ENCODE results near the gene HPSE. TPM values are rescaled to one million over a fixed set of nuclear protein-coding genes. Genes with fewer than 3 reads are reported as not detected.
"Not testable (repeated sequence)": the region's sequence is repeated elsewhere in the genome, so short reads cannot be mapped to it uniquely, and the experiment has no call there.

Gene HPSE
- total RNA-seq, 1 donor from 2014 or later, result 0.80 TPM

DNA sequence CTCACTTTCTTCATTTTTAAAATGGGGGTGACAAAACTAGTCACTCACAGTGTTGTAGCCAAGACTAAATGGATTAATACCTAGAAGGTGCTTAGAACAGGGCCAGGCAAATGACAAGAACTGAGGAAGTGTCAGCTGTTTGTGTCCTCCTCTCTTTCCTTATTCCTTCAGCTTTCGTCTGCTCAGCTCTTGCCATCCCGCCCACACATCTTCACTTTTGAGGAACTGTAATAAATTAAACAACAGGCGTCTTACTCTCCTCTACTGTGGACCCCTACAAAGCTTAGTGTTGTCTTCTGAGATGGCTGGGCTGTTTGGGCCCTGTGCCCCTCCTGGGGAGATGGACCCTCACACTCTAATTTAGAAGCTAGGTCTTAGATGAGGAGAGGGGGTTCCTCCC is 2.7 kb downstream of the HPSE start:
- Mint-ChIP-seq H3K4me3 (no peak overlapping the region), H3K27me3 (ENCODE audit: low read depth) (peaks cover 47% of the 10 kb centered on the region), H3K9me3 (no peaks in the 10 kb centered on the region), H3K36me3 (no peaks in the 10 kb centered on the region), H3K27ac (no peak overlapping the region), H3K4me1 (peaks cover 5% of the 10 kb centered on the region)
- TF ChIP-seq, protein P1, sequence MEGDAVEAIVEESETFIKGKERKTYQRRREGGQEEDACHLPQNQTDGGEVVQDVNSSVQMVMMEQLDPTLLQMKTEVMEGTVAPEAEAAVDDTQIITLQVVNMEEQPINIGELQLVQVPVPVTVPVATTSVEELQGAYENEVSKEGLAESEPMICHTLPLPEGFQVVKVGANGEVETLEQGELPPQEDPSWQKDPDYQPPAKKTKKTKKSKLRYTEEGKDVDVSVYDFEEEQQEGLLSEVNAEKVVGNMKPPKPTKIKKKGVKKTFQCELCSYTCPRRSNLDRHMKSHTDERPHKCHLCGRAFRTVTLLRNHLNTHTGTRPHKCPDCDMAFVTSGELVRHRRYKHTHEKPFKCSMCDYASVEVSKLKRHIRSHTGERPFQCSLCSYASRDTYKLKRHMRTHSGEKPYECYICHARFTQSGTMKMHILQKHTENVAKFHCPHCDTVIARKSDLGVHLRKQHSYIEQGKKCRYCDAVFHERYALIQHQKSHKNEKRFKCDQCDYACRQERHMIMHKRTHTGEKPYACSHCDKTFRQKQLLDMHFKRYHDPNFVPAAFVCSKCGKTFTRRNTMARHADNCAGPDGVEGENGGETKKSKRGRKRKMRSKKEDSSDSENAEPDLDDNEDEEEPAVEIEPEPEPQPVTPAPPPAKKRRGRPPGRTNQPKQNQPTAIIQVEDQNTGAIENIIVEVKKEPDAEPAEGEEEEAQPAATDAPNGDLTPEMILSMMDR (IDR thresholded peaks at IDR 0.05; ENCODE audit: unreplicated experiment), result no peak
- no peak for DNase-seq (ENCODE audit: low spot score in 2 of 2, unreplicated experiment in 2 of 2)

DNA sequence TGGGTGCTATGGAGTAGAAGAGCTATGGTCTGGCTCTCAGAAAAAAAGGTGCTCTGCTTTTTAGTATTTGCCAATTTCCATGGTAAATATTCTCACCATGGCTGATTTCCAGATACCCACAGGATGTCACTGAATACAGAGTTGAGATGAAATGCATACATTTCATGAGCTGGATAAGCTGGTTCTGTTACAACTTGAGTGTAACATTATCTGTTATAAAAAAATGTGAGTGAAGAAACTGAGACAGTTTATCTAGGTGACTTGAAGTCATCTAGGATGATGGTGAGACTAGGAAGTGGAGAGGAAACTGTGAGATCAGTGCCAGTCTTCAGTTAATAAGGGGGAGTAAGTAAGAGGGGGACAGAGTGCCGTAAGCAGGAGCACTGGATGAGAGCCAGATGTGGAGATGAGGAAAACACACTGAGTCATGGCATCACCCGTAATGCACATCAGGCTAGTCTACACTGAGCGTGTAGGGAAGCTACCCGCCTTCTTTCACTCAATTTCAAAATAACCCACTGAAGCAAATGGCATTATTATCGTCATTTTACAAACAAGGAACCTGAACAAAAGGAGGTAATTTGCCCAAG is 5.0 kb downstream of the HPSE start:
- TF ChIP-seq, protein P1 (IDR thresholded peaks at IDR 0.05; ENCODE audit: unreplicated experiment), result no peak
- Mint-ChIP-seq H3K27ac (no peak overlapping the region), H3K4me3 (no peak overlapping the region), H3K9me3 (no peaks in the 10 kb centered on the region), H3K4me1 (peaks cover 3% of the 10 kb centered on the region), H3K36me3 (no peaks in the 10 kb centered on the region), H3K27me3 (ENCODE audit: low read depth) (peaks cover 25% of the 10 kb centered on the region)
- no peak for DNase-seq (ENCODE audit: low spot score in 2 of 2, unreplicated experiment in 2 of 2)

DNA sequence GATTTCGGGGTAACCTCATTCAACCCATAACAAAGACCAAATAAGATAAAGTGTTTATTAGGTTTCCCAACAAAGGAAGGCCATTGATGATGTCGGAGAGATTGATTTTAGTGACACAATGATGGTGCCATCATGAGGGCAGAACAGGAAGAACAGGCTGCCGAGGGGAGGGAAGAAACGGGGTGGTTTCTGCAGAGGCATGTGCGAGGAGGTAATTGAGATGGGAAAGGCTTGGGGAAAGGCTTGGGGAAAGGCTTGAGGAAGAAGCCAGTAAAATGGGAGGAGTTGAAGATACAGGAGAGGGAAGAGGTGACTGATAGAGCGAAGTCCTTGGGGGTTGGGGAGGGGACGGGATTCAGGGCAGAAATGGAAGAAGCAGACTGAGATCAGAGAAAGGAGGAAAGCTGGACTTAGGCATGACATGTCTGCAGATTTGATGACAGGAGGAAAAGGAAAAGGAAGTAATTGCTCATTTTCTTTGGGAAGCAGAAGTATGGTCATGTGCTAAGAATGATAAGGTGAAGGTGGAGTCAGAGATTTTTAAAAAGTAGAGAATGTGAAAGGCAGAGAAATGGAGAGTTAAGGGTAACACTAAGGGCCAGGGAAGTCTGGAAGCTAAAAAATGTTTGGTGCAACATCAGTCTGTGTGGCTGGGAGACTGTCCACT is 6.0 kb downstream of the HPSE start:
- no peaks in the 10 kb centered on the region for H3K36me3 Mint-ChIP-seq
- peaks cover 16% of the 10 kb centered on the region for H3K27me3 Mint-ChIP-seq (ENCODE audit: low read depth)

DNA sequence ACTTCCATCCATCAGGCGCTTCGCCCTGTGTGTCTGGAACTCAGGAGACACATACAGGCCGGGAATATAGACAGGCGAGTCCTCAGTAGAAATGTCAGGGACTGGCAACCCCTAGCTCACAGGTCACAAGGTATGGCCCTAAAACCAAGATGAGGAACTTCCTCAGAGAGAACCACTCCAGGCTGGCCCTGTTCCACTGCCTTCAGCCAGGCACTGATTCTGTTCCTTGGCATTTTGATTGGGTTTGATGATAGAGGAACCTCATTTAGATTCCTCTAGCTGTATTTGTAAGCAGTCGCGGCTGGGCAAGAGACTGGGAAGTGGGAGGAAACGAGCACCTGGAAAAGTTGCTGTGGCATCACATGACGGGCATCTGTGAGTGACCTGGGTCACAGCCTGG is 8.1 kb downstream of the HPSE start:
- Mint-ChIP-seq H3K9me3 (no peaks in the 10 kb centered on the region), H3K27me3 (ENCODE audit: low read depth) (no peaks in the 10 kb centered on the region)
- TF ChIP-seq, protein P1 (IDR thresholded peaks at IDR 0.05; ENCODE audit: unreplicated experiment), result no peak

More for the DNA sequence above, 6.0 kb downstream of the HPSE start:
- Mint-ChIP-seq H3K27ac (no peak overlapping the region), H3K4me1 (peaks cover 3% of the 10 kb centered on the region), H3K9me3 (no peaks in the 10 kb centered on the region), H3K4me3 (no peak overlapping the region)
- TF ChIP-seq, protein P1 (IDR thresholded peaks at IDR 0.05; ENCODE audit: unreplicated experiment), result no peak
- DNase-seq (ENCODE audit: low spot score in 2 of 2, unreplicated experiment in 2 of 2), result no peak

DNA sequence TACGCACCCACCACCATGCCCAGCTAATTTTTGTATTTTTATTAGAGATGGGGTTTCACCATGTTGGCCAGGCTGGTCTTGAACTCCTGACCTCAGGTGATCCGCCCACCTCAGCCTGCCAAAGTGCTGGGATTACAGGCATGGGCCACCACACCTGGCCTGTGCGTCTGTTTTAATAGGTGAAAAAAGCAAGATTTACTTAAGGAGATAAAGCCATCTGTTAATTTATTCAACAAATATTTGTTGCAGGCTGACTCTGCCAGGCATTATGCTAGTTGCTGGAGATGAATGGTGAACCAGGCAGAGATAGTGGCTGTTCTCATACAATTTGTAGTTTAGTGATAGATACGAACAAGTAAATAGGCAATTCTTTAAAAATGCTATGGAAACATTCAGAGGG is 9.3 kb downstream of the HPSE start:
- H3K4me1 Mint-ChIP-seq; H3K36me3 Mint-ChIP-seq; H3K9me3 Mint-ChIP-seq; H3K4me3 Mint-ChIP-seq; H3K27ac Mint-ChIP-seq; H3K27me3 Mint-ChIP-seq (ENCODE audit: low read depth); DNase-seq (ENCODE audit: low spot score in 2 of 2, unreplicated experiment in 2 of 2): not testable (repeated sequence)

More for the DNA sequence above, 8.1 kb downstream of the HPSE start:
- Mint-ChIP-seq H3K4me3 (no peak overlapping the region), H3K27ac (no peak overlapping the region), H3K36me3 (no peaks in the 10 kb centered on the region), H3K4me1 (peaks cover 3% of the 10 kb centered on the region)
- DNase-seq (ENCODE audit: low spot score in 2 of 2, unreplicated experiment in 2 of 2), result no peak

DNA sequence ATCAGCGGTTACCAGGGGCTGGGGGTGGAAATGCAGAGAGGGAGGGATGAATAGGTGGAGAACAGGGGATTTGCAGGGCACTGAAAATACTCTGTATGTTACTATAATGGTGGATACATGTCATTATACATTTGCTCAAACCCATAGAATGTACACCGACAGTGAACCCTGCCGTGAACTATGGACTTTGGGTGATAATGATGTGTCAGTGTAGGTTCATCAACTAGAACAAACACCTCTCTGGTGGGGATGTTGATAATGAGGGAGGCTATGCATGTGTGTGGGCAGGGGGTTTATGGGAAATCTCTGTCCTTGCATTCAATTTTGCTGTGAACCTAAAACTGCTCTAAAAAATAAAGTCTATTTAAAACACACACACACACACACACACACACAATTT is 11.5 kb downstream of the HPSE start:
- Mint-ChIP-seq H3K36me3 (no peaks in the 10 kb centered on the region), H3K4me1 (no peaks in the 10 kb centered on the region), H3K27ac (no peak overlapping the region), H3K9me3 (no peaks in the 10 kb centered on the region), H3K27me3 (ENCODE audit: low read depth) (no peaks in the 10 kb centered on the region), H3K4me3 (no peak overlapping the region)
- no peak for DNase-seq (ENCODE audit: low spot score in 2 of 2, unreplicated experiment in 2 of 2)
- TF ChIP-seq, protein P1 (IDR thresholded peaks at IDR 0.05; ENCODE audit: unreplicated experiment), result no peak
